Fibroblast of gingiva (primary cell): ENCODE measurements around the gene ARGLU1.

Experiments
- DNase-seq: peaks from one replicate; pipeline ENCODE4 v3.0.0-alpha.2; 2011; ENCODE audit warnings: low read depth

Gene ARGLU1

GRCh38 chr13:106524108-106524507 is 43.8 kb downstream of the ARGLU1 start:
- no peak for DNase-seq

- DNase-seq = no peak
These were observed 44.4 kb downstream of the ARGLU1 start for GRCh38 chr13:106523576-106523975.

DNA sequence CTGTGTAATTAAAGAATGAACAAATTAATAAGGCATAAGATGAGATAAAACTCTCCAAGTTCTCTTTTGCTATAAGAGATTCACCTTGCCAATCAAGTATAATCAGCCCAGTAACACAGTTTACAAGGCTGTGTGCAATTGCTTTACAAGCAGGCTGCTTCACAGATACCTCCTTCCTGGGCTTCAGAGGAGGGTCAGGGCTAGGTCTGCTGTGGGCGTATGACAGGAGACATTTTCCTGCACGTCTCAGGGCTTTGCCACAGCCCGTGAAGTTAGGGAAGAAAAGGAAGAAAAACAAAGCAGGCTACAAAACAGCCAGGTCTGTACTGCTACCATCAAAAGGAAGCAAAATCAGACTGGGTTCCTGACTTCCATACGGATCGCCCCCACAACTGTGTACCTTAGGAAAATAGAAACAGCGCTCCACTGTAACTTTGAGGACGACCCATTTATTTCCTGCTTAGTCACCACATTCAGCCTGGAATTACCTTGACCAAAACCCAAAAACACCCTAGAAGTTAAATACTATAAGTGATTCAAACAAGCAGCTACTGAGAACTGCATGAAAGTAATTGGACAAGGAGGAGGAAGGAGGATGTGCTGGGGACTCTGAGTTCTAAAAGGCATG is 44.9 kb downstream of the ARGLU1 start:
- DNase-seq = no peak

DNA sequence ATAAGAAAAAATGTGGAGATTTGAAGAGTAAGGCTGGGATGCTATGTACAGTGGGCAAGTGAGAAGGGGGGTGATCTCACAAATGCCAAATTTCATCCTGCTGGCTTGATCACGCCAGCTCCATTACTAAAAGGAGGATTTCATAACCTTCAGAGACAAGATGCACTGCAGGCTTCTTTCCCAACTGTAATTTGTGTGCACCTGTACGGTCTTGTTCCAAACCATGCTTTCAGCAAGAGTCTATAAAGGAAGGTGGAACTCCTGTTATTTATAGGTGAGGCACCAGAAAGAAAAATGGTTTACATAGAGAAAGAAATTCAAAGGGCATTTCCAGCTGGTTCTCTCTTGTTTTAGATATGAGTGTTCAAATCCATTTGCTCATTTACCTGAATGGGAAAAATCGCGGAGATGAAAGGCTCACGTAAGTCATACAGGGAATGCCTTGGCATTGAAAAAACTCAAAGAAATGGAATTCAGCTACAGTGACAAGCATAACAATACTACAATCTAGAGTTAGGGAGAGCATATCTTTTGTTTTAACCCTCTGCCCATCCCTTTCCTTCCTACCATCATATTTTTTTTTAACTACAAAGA is 45.7 kb downstream of the ARGLU1 start:
- DNase-seq = no peak

DNA sequence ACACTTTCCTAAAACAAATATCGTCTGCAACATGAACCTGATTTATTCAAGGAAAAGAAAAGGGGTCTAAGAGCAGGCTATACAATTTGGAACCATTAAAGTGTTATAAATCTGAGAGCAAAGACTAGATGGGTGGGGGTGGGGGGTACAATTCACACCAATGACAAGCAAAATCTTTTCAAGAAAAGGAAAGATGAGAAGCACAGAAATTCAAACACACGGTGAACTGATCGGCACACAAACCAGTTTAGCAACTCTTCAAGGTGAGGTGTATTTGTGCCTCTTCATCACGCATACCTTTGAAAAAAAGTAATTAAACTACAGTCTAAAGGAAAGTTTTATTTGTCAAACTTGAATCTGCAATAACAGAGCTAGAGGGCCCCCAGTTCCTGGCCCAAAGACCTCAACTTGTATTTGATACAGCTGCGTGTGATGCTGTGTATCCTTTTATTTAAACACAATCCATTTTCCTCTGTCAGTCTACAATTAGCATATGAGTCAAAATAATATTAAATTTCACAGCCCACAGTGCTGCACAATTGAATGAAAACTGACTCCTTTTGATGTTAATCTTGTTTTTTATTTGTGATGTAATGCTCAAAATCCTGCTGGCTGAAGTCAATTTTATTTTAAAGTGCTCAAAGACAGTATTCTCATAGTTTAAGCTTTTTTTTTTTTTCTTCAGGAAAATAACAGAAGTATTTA is 46.7 kb downstream of the ARGLU1 start:
- DNase-seq = no peak

DNA sequence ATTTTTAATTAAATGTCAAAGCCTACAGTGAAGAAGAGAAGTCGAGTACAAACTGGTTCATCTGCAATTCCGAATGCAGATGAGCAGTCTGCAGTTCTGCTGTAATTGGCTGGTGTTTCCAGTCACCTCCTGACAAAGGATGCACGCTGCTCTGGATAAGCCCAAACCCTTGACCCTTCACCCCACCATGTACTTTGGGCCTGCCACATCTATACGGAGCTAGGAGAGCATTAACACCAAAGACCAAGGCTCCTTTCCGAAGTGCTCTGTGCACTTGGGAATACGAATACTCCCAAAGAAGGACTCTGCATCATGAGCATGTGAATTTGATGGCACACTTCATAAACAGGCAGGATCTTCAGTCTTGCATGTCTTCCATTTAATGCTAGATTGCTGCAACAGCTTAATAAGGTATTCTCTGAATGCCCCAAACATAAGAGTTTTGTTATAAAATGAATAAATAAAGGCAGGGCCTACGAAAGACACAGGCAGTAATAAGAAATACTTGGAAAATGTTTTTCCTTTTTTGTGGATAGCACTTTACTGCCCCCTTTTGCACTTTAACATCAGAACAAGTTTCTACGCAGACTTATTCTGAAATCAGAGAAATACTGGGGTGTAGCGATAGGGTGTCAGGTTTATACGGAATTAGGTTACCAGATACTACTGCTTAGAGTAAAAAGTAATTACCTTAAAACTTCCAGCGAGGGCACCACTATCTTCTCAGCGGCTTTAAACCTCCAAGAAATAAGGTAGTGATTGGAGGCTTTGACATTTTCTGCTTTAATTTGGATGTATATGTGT is 47.5 kb downstream of the ARGLU1 start:
- DNase-seq = peak; percentile 36

GRCh38 chr13:106518512-106518911 is 49.4 kb downstream of the ARGLU1 start:
- DNase-seq = no peak

DNA sequence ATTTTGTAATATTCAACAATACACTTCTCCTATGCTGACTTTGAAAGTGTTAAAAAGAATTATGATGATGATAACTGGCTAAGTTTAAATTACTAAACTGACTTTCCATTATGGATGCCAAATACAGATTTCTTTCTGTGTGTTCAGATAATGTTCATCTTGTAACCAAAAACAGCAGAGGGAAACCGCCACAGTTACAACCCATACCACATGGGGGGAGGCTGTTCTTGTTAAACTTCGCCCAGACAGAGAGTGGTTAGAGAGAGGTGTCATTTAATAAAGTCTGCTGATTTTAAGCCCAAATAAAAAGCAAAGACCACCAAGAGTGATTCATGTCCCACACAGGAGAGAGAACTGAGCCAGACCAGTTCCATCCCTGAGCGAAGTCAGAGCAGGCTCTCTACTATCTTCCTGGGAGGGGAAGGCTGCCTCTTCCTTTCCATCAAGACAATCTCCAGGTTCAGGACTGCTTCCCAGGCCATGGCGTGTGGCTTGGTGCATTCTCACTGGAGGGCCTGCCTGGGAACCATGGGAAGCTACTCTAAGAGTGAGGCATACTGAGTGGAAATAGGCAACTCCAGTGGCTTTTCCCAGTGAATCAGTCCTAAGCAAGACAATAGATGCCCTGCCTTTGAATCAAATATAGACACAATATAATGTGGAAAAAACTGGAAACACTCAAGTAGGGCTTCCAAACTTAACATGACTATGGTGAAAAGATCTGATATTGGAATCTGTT is 50.7 kb downstream of the ARGLU1 start:
- DNase-seq = no peak

- no peak for DNase-seq
These were observed 52.2 kb downstream of the ARGLU1 start for GRCh38 chr13:106515635-106516254.

GRCh38 chr13:106514928-106515634 is 52.9 kb downstream of the ARGLU1 start:
- no peak for DNase-seq

- DNase-seq = no peak
These were observed 54.6 kb downstream of the ARGLU1 start for GRCh38 chr13:106513025-106513983.

DNA sequence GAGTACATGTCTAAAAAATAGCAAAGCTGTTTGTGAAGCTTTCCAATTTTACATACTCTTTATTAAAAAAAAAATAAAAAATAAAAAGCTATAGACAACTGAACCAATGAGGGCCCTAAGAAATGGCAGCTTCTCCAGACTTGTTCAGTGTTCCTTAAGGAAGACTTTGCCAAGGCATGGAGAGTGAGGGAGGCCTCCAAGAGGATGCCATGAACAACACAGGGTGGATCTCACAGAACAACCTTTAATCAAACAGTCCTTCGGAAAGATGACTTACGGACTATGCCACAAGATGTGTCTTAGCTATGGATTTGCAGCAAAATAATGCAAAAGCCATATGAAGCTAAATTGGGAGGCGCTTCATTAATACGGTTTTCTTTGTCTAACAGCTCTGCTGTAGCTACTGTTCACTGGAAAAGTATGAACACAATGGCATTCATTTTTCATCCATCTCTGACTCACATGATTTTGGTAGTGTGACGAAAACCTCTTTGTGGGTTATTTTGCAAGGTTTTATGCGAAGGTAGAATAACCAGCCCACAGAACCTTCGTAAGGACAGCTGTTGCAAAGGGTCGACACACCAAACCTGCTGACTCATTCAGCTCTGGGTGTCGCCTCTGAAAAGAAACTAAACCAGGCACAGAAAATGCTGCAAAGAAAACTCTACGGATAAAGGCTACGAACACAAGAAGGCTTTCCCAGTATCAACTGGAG is 60.2 kb downstream of the ARGLU1 start:
- DNase-seq = peak; percentile 57

DNA sequence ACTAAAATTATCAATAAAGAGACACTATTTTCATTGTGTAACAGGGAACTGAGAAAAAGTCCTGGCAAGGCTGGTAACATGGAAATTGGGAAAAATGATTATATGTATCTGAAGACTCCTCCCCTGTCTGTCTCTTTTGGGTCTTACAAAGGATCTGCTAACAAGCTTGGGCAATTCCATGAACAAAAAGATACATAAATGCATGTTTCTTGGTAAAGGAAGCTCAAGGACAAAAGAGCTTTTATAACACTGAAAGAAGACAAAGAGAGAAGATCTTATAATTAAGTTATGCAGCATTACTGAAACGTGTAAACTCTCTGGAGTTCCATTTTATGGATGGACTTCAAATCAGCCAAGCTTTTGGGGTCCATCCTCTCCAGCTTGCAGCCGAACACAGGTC is 61.7 kb downstream of the ARGLU1 start:
- DNase-seq = no peak

- DNase-seq = no peak
These were observed 62.2 kb downstream of the ARGLU1 start for GRCh38 chr13:106505732-106506131.

DNA sequence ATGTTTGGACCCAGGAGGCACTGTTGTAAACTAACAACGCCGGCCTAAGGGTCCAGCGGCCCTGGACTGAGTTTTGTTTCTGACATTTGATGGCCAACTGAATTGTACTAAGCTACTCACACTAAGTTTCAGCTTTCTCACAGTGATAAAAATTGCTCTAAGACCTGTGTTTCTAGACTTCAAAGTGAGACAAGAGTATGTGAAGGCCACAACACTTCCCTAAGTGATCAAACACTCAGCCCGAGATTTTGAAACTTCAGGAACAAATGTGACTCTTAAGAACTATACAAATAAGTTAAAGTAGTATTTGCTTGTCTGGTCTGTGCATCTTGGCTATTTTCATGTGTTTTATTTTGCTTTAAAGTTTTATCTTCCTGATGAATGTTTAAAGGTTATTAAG is 62.6 kb downstream of the ARGLU1 start:
- DNase-seq = no peak

DNA sequence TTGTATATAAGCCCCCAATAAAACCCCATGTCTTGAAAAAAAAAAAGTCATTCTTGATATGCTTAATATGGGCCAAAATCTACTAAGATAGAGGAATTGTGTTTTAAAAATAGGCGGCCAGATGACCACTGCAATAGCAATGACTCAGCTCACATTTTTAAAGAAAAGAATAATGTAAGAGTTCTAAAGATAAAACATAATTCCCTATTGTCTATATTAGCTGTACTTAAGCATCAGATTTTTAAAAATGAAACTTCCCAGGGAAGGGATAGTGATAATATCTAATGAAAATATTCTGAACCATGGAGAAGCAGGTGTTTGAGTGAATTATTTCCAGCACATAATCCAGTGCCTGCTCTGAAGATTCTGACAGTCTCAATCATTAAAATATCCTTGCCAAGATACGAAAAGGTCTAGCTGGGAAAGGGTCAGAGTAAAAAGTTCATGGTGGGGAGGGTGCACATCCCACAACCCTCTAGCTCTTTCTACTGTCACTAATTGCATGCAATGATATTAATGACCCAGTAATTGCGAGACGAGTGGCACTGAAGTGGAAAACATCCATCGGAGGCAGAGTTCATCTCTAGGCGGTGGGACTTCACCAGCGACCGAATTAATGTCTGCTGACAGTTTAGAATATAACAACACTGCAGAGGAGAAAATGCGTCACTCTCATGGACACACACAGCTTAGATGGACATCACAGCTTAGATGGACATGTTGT is 64.0 kb downstream of the ARGLU1 start:
- DNase-seq = no peak

DNA sequence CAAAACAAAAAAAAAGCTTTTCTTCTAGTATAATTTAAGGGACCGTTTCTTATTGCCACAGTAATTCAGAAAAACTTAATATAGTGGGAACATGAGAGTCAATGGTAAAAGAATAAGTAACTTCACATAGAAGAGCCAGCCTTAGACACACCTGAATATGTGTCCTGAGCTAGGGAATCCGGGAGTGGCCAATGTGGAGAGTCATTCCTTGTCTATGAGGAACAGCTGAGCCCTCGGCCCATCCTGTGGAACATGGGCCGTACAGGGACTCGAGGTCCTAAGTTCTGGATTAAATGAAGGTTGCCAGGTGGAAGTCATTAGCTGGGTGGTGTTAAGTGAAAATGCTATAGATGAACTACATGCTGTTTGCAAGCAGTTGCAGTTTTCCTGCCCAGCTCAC is 64.7 kb downstream of the ARGLU1 start:
- DNase-seq = no peak

DNA sequence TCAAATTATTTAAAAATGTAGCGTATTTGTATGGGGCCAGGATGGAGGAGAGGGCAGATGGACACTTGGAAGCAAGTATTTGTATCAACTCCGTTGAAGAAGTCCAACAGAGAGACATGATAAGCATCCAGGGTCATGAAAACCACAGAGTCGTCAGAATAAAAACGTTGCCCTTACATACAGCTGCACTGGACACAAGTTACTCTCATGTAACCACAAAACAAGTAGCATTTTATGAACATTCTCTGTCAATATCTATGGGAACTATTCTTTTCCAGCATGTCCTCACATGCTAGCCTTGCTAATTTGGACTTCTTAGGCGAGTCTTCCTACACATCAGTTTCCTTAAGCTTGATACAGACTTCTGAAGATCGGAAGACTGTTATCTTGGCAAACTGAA is 67.5 kb downstream of the ARGLU1 start:
- DNase-seq = no peak
